Activated naive CD8-positive, alpha-beta T cell treated with anti-CD3 and anti-CD28 coated beads, Interleukin-2, amount 10 ng/mL, durations not matched to agents 7 days and 5 days (primary cell): ENCODE measurements around the gene ZNF135. TPM values are rescaled to one million over a fixed set of nuclear protein-coding genes. Genes with fewer than 3 reads are reported as not detected.

Experiments used
- ATAC-seq: fragments of 150-1000 bp; cut with Tn5 transposase; one replicate; pipeline ENCODE4 v1.10.0; 2021; ENCODE audit warnings: low read depth, moderate library complexity
- POLR2A ChIA-PET: fragments of 350-600 bp; sonication (Branson Sonifier 250); formaldehyde crosslinking; loops from one replicate; lab custom pipeline; 2021; ENCODE audit warnings: antibody characterized with exemption; lab: Charles Lee
- DNase-seq: peaks from one replicate; pipeline ENCODE4 v3.0.0; 2021
- H3K27ac Mint-ChIP-seq: one replicate; pipeline ENCODE4 v1.8.0; 2022; ENCODE audit warnings: mild to moderate bottlenecking, mixed read lengths
- H3K27me3 Mint-ChIP-seq: one replicate; pipeline ENCODE4 v1.8.0; 2022; ENCODE audit warnings: mild to moderate bottlenecking, moderate library complexity, mixed read lengths
- H3K36me3 Mint-ChIP-seq: one replicate; pipeline ENCODE4 v1.8.0; 2021; ENCODE audit warnings: mild to moderate bottlenecking, mixed read lengths
- H3K4me1 Mint-ChIP-seq: one replicate; pipeline ENCODE4 v1.8.0; 2021; ENCODE audit warnings: mixed read lengths
- H3K4me3 Mint-ChIP-seq: one replicate; pipeline ENCODE4 v1.8.0; 2022; ENCODE audit warnings: mild to moderate bottlenecking, moderate library complexity, mixed read lengths
- H3K9me3 Mint-ChIP-seq: one replicate; pipeline ENCODE4 v1.8.0; 2021; ENCODE audit warnings: mixed read lengths
- total RNA-seq, 2 experiments: library from RNA; stranded (reverse); gene quantifications; one replicate each; pipeline ENCODE4 v1.2.3, GENCODE V29; 2021

The ZNF135 gene
- 1 to 10 TPM; 3.8 TPM for total RNA-seq

DNA sequence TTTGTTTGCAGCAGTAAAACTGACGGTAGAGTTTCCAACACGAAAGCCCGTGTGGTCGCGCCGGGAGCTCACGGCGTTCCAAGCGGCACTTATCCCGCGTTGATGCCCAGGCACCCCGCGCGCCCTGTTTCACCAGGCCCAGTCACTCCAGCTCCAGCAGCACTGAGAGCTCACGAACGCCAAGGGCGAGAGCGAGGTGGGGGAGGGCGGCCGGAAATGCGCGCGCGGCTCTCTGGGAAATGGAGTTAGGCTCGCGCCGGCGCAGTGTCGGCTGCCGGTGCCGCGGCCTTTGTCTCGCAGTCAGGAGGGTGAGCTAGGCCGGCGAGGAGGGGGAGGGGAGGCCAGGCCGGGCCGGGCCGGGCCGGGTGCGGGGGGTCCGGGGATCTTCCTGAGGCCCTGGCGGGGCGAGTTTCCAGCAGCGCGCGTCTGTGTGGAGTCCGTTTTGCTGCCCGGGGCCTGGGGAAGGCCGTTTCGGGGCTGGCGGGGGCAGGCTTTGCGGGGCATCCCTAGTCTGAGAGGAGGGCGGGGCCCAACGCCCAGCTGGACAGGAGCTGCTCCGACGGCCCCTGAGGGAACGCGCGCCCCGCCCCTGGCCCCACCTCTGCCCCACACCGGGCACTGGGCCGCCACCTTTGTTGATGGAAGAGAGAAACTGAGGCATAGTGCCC lies at the start of gene ZNF135:
ZNF135 (plus strand) TSS at position 280 of the 668 bp plus-strand sequence. CDS start 721 bp downstream, outside the sequence.
- POLR2A ChIA-PET, result interaction anchor here (0.6 to 3.3 kb wide), 17 partner anchors 9 to 551 kb away, joined by 3 to 31 read pairs (median 3); partner anchors contain the start of genes ZNF211, ZNF329, ZNF417 and ZNF551
- ATAC-seq, result peak; percentile 92
- H3K27me3 Mint-ChIP-seq, result peaks cover 2% of the 10 kb centered on the region
- H3K9me3 Mint-ChIP-seq, result peaks cover 25% of the 10 kb centered on the region
- peak; percentile 86 for DNase-seq
- H3K4me1 Mint-ChIP-seq, result peaks cover 3% of the 10 kb centered on the region
- peaks cover 14% of the 10 kb centered on the region for H3K36me3 Mint-ChIP-seq
- peak within 1 kb of the TSS; percentile 89 for H3K27ac Mint-ChIP-seq
- peak within 1 kb of the TSS; percentile 82 for H3K4me3 Mint-ChIP-seq

- Mint-ChIP-seq H3K27ac (no peak overlapping the region), H3K27me3 (no peaks in the 10 kb centered on the region), H3K9me3 (peaks cover 34% of the 10 kb centered on the region), H3K4me3 (peak overlapping the region; percentile 91), H3K36me3 (peaks cover 35% of the 10 kb centered on the region), H3K4me1 (peaks cover 13% of the 10 kb centered on the region)
- ATAC-seq (no peak), DNase-seq (no peak)
- POLR2A ChIA-PET, result interaction anchor here (1.1 kb wide), 1 partner anchor 50 kb away, joined by 3 read pairs; the partner anchor contains the start of gene ZNF135
Observed at GRCh38 chr19:58009301-58009665, 49.8 kb upstream of the ZNF135 start.

- peaks cover 30% of the 10 kb centered on the region for H3K36me3 Mint-ChIP-seq
- POLR2A ChIA-PET, result no interaction called here
- ATAC-seq (peak; percentile 97), DNase-seq (peak; percentile 89)
- H3K4me3 Mint-ChIP-seq, result peak overlapping the region; percentile 91
- H3K4me1 Mint-ChIP-seq, result peaks cover 9% of the 10 kb centered on the region
- H3K27ac Mint-ChIP-seq, result peak overlapping the region; percentile 88
- H3K9me3 Mint-ChIP-seq, result peaks cover 29% of the 10 kb centered on the region
- no peaks in the 10 kb centered on the region for H3K27me3 Mint-ChIP-seq
Observed at GRCh38 chr19:58009666-58010301, 49.3 kb upstream of the ZNF135 start.

DNA sequence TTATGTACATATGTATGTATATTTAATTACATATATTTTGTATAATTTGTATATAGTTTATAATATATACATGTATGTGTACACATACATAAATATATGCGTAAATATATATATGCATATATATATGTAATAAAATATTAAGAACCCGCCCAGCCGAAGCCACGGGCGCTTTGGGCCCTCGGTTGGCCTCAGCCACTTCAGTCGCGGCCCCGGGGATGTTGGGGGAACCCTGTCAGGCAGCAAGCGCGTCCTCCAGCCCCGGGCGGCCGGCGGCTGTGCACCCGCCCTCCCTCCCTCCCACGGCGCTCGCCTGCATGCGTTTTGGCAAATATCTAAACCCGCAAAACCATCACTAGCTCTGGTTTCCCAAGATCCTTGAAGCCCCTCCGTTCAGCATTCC lies 48.6 kb upstream of the ZNF135 start:
- no peak for ATAC-seq
- Mint-ChIP-seq H3K36me3 (peaks cover 23% of the 10 kb centered on the region), H3K27me3 (no peaks in the 10 kb centered on the region), H3K4me3 (peak overlapping the region; percentile 91), H3K4me1 (peaks cover 9% of the 10 kb centered on the region), H3K27ac (no peak overlapping the region), H3K9me3 (peaks cover 26% of the 10 kb centered on the region)
- no peak for DNase-seq
- POLR2A ChIA-PET, result no interaction called here

DNA sequence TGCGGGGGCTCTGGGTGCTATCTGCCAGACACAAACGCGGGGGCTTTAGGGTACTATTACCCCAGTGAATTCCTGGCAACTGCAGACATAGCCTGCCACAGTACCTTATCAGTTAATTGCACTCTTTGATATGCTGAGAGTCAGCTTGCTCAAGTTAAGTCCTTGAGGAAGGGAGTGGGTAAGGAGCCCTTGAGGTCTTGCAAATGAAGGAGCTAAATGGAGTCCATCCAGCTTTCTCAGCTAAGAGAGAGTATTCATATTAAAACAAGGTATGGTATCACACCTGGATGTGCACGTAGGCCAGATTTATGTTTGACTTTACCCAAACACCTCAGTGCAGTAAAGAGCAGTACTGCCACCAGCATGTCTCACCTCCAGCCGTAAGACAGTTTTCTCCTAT lies 44.9 kb upstream of the ZNF135 start:
- H3K4me3 Mint-ChIP-seq, result no peak overlapping the region
- POLR2A ChIA-PET, result no interaction called here
- ATAC-seq, result no peak
- no peaks in the 10 kb centered on the region for H3K27me3 Mint-ChIP-seq
- peaks cover 6% of the 10 kb centered on the region for H3K4me1 Mint-ChIP-seq
- peaks cover 18% of the 10 kb centered on the region for H3K9me3 Mint-ChIP-seq
- no peak for DNase-seq
- H3K27ac Mint-ChIP-seq, result no peak overlapping the region
- H3K36me3 Mint-ChIP-seq, result peaks cover 3% of the 10 kb centered on the region

DNA sequence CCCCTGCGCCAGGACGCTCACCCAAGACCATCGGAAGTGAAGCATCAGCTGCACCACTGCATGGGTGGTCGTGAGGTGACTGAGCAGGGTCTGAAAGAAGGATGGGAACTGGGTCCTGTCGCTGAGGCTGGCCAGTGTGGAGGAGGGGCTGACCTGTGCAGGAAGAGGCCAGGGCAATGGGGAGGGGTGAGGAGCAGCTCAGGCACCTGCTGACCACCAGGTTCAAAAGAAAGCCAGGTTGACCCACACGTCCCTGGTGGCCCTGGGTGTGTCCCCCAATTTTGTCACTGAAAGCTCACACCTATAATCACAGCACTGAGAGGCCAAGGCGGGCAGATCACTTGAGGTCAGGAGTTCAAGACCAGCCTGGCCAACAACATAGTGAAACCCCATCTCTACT lies 39.0 kb upstream of the ZNF135 start:
- DNase-seq (no peak), ATAC-seq (no peak)
- H3K4me1 Mint-ChIP-seq, result peaks cover 2% of the 10 kb centered on the region
- H3K27me3 Mint-ChIP-seq, result no peaks in the 10 kb centered on the region
- H3K9me3 Mint-ChIP-seq, result peaks cover 23% of the 10 kb centered on the region
- H3K27ac Mint-ChIP-seq, result no peak overlapping the region
- peaks cover 3% of the 10 kb centered on the region for H3K36me3 Mint-ChIP-seq
- POLR2A ChIA-PET, result no interaction called here
- no peak overlapping the region for H3K4me3 Mint-ChIP-seq

- POLR2A ChIA-PET, result interaction anchor here (0.5 kb wide), 1 partner anchor 71 kb away, joined by 3 read pairs; no protein-coding TSS in a partner anchor
- Mint-ChIP-seq H3K27ac (peak overlapping the region; percentile 64), H3K9me3 (peaks cover 23% of the 10 kb centered on the region), H3K27me3 (no peaks in the 10 kb centered on the region), H3K36me3 (peaks cover 3% of the 10 kb centered on the region), H3K4me3 (no peak overlapping the region), H3K4me1 (peaks cover 2% of the 10 kb centered on the region)
- no peak for DNase-seq
- ATAC-seq, result peak; percentile 84
Observed at GRCh38 chr19:58021541-58022282, 37.4 kb upstream of the ZNF135 start.

GRCh38 chr19:58022283-58022660 lies 36.8 kb upstream of the ZNF135 start:
- Mint-ChIP-seq H3K4me1 (peaks cover 2% of the 10 kb centered on the region), H3K9me3 (peaks cover 20% of the 10 kb centered on the region), H3K27me3 (no peaks in the 10 kb centered on the region), H3K27ac (peak overlapping the region; percentile 54), H3K4me3 (no peak overlapping the region), H3K36me3 (peaks cover 3% of the 10 kb centered on the region)
- DNase-seq (no peak), ATAC-seq (no peak)
- POLR2A ChIA-PET, result interaction anchor here (0.5 kb wide), 1 partner anchor 70 kb away, joined by 3 read pairs; no protein-coding TSS in a partner anchor

DNA sequence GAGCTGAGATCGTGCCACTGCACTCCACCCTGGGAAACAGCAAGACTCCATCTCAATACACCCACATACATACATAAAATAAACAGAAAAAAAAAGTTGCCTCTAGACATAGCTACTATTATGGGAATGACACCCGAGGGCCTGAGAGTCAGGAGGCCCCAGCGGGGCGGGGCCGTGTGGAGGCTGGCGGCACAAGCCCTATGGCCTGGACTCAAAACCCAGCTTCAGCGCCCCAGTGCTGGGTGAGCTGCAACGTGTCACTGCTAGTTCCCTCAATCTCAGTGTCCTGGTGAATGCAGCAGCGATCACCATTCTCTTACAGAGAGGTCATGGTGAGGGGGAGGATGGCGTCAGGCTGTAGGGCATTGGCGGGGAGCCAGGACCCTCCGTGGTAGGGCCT lies 34.4 kb upstream of the ZNF135 start:
- no peak for ATAC-seq
- POLR2A ChIA-PET, result no interaction called here
- no peak overlapping the region for H3K4me3 Mint-ChIP-seq

DNA sequence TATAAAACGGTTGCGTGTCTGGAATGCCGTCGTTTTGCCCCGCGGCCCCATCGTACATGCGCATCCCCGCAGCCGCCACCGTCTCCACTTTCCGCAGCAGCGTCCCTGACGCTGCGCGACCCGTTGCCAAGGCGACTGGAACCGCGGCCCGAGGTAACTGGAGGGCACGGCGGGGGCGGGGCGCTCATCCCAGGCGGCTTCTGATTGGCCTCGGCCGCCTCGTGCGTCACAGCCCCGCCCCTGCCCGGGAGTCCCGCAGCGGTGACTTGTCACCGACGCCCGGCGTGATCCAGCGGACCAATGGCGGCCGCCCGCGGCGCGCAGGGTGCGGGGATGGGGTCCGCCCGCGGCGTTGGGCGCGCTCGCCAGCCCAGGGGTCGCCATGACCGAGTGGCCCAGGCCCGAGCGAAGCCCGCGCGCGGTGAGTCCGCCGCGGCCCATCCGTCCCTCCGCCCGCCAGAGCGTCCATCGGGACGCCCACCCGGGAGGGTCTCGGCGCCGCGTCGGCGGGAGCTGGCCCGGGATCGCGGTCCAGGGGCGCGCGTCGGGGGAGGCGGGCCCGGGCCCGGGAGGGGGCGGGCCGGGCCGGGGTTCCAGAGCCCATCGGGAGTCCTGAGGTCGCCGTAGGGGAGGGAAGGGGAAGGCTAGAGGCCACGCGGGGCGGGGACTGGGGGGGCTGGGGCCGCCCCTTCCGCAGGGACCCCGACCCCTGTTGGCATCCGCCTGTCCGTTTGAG lies 25.2 kb upstream of the ZNF135 start, which contains the start of gene ZSCAN1:
ZSCAN1 (plus strand) TSS at position 285 of the 736 bp plus-strand sequence. CDS start 3,812 bp downstream, outside the sequence.
- peak within 1 kb of the TSS; percentile 50 for H3K4me3 Mint-ChIP-seq
- peaks cover 16% of the 10 kb centered on the region for H3K9me3 Mint-ChIP-seq
- peak within 1 kb of the TSS; percentile 80 for H3K27ac Mint-ChIP-seq
- H3K4me1 Mint-ChIP-seq, result peaks cover 4% of the 10 kb centered on the region
- peak; percentile 77 for ATAC-seq
- peak; percentile 72 for DNase-seq
- POLR2A ChIA-PET, result no interaction called here
- peaks cover 5% of the 10 kb centered on the region for H3K36me3 Mint-ChIP-seq
- peaks cover 11% of the 10 kb centered on the region for H3K27me3 Mint-ChIP-seq

More for the DNA sequence above, 34.4 kb upstream of the ZNF135 start:
- no peak for DNase-seq
- Mint-ChIP-seq H3K9me3 (peaks cover 25% of the 10 kb centered on the region), H3K27me3 (no peaks in the 10 kb centered on the region), H3K27ac (no peak overlapping the region), H3K4me1 (peaks cover 2% of the 10 kb centered on the region), H3K36me3 (peaks cover 5% of the 10 kb centered on the region)

GRCh38 chr19:58034477-58034793 lies 24.6 kb upstream of the ZNF135 start:
- DNase-seq (no peak), ATAC-seq (no peak)
- H3K27ac Mint-ChIP-seq, result no peak overlapping the region
- H3K9me3 Mint-ChIP-seq, result peaks cover 14% of the 10 kb centered on the region
- no peak overlapping the region for H3K4me3 Mint-ChIP-seq
- H3K4me1 Mint-ChIP-seq, result peaks cover 4% of the 10 kb centered on the region
- peaks cover 11% of the 10 kb centered on the region for H3K27me3 Mint-ChIP-seq
- POLR2A ChIA-PET, result no interaction called here
- peaks cover 5% of the 10 kb centered on the region for H3K36me3 Mint-ChIP-seq

DNA sequence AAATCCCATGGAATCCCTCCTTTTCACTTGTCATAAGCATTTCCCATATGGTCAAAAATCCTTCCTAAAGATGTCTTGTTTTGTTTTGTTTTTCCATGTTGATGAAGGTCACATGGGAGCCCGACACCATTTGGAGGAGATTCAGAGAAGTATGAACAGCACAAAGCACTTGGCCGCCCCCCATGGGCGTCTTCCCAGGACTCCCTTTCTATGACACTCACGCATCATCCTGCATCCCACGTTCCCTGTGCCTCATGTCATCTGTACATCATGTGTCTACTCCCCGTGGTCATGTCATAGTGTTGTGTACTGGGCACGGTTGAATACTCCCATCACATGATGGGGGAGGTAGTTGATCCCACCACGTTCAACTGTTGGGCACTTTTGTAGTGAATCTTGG lies 23.2 kb upstream of the ZNF135 start:
- Mint-ChIP-seq H3K27ac (no peak overlapping the region), H3K9me3 (peaks cover 13% of the 10 kb centered on the region), H3K36me3 (peaks cover 5% of the 10 kb centered on the region), H3K4me3 (no peak overlapping the region), H3K27me3 (peaks cover 11% of the 10 kb centered on the region), H3K4me1 (peaks cover 4% of the 10 kb centered on the region)
- no peak for ATAC-seq
- POLR2A ChIA-PET, result no interaction called here
- DNase-seq, result no peak
